Activated CD8-positive, alpha-beta memory T cell treated with anti-CD3 and anti-CD28 coated beads for 1 hour (primary cell): Measurements from ENCODE around the gene ATPAF2.
"Not testable (repeated sequence)": the region's sequence is repeated elsewhere in the genome, so short reads cannot be mapped to it uniquely, and the experiment has no call there.

Source experiments
- DNase-seq, 2 donors: peaks; one replicate each; pipeline ENCODE4 v3.0.0-alpha.2; 2020; ENCODE audit warnings: low read depth in 1 of 2; ENCODE audit errors: extremely low read depth in 1 of 2

ATPAF2 gene

DNA sequence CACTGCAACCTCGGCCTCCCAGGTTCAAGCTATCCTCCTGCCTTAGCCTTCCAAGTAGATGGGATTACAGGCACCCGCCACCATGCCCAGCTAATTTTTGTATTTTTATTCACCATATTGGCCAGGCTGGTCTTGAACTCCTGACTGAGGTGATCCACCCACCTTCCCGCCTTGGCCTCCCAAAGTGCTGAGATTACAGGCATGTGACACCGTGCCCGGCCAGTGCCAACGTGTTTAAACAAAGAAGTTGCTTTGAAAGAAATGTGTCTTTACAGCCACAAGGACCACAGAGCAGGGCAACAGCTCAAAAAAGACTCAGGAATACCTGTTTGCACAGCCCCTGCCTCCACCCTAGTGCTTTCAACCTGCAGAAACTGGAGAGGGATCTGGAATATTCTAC is 25.0 kb downstream of the ATPAF2 start:
- no peak for DNase-seq

DNA sequence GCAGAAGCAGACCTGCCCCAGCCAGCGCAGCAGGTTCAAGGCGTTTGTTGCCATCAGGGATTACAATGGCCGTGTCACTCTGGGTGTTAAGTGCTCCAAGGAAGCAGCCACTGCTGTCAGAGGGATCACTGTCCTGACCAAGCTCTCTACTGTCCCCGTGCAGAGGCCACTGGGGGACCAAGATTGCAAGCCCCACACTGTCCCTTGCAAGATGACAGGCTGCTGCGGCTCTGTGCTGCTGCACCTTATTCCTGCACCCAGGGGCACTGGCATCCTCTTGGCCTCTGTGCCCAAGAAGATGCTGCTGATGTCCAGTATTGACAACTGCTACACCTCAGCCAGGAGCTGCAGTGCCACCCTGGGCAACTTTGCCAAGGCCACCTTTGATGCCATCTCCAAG is 27.7 kb downstream of the ATPAF2 start:
- DNase-seq = no peak

DNA sequence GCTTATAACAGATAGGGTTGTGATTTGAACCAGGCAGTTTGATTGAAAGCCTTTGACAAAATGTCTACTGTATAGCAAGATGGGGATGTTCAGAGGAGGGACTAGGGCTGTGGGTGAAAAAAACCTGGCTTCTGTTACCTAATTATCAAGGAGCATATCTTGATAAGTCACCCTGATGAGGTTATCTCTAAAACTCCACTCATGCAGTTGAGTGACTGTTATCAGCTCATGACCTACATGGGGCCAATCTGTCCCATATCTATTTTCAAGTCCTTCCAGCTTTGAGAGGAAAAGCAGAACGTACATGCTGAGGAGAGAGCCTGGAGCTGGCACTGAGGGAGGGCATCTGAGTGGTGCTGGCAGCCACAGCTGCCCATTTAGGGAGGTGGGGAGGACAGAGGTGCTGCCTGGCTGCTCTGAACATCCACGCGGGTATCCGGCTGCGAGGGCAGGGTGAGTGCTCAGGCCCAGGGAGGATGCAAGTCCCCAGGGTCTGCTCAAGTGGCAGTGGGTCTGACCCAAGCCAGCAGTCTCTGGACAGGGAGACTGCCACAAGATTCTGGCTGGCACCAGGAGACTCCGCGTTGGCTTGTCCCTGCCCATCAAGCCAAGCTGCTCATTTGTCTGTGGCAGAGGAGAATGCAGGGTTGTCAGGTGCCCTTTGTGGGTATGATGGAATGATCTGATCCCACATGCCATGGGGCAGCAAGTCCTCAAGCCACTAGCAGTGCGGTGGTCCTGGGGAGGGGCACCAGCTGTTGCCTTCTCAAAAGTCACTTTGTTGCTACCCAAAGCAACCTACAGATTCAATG is 29.2 kb downstream of the ATPAF2 start:
- DNase-seq = no peak

DNA sequence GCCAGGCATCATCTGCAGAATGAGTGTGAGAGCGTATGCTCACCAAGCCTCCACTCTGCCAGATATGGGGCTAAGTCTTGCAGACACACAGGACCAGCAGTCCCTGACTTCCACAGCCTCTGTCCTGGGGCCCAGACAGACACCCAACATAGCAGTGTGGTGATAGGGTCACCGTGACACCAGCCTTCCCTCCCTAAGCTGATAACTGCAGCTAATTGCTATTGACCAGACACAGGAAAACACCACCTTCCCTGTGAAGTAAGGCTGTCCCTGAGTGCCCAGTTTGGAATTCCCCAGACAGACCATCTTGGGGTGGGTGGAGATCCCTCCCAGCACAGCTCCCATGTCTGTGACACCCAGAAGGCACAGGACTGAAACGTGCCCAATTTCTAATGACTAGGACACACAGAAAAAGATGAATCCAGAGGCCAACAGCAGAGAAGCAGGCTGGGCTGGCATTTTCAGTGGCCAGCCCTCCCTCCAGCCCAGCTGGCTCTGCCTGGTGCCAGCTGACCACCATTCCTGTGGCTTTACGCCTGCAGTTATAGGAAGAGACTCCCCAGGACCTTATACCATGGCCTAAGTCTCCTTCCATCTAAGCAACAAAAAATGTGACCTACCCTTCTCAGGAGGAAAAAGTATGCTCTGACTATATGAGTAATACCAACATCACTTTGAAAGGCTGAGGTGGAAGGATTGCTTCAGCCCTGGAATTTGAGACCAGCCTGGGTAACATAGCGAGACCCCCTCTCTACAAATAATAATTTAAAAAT is 30.3 kb downstream of the ATPAF2 start:
- DNase-seq = no peak

DNA sequence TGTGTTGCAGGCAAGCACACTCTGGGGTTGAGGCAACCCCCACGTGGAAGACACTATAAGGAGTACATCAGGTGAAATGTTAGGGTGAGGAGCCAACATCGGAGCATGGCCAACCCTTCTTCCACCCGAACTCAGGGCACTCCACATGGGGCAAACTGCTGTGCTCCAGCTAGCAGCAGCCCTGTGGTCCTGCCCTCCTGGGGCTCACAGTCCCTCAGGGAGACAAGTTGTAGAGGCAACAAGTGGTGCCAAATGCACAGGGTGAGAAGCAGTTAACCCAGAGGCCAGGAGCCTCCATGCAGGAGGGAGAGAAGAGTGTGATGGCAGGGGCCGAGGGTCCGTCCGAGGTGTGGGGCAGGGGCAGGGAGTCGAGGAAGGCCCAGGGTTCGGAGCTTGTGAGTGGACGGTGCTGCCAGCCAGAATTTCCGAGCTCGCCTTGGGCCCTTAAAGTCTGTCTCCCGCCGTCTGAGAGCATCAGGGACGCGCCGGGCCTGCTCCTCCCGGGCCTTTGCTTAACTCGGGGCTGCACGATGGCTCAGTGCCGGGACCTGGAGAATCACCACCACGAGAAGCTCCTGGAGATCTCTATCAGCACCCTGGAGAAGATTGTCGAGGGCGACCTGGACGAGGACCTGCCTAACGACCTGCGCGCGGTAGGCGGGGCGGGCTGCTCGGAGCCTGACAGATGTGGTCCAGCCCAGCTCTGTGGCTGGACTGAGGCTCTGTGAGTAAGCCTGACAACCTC is 32.3 kb downstream of the ATPAF2 start:
- DNase-seq = no peak

DNA sequence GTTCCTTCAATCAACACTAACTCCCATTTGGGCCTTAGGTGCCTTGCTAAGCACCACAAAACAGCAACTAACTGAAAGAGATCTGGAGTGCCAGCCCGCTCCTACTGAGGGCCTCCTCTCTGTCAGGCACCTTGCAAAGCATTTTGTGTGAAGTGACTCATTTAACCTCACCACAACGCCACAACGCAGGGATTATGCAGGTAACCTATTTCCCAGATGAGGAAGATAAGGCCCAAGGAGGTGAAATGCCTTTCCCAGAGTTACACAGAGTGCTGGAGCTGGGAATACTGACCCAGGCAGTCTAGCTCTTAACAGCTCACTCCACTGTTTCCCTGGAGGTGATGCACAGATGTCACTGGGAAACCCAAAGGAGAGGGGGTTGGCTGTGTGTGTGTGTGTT is 33.5 kb downstream of the ATPAF2 start:
- no peak for DNase-seq

DNA sequence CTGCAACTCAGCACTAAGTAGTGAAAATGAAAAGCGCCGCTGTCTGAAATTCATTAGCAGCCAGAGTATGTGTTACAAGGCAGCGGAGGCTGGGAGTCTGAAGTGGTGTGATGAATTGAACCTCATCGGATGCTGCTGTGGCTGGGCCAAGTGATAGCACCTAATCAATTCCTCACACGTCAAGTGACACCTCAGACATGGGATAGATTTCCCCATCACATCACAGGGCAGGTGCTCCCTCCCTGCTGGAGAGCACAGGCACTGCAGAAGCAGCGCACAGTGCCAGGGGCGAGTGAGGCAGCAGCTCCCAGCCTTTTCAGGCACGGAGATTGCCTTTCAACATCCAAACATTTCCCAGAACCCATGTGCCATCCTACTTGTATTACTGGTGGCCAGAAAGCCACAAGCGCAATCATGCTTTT is 34.1 kb downstream of the ATPAF2 start:
- DNase-seq = no peak

DNA sequence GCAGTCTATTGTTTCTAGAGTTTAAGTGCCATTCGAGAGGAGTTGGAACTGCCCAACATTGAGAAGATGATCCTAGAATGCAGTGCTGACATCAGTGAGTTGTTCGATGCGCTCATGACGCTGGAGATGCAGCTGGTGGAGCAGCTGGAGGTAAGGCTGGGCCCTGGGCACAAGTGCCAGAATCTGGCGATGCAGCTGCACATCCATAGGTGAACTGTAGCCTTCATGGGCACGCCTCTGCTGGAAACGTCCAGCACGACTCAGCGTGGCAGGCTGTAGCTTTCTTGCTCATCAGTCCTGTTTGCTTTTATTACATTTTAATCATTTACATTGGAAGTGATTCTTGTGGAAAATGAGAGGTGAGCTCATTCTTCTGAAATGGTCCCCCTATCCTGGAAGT is 34.6 kb downstream of the ATPAF2 start:
- DNase-seq = no peak

DNA sequence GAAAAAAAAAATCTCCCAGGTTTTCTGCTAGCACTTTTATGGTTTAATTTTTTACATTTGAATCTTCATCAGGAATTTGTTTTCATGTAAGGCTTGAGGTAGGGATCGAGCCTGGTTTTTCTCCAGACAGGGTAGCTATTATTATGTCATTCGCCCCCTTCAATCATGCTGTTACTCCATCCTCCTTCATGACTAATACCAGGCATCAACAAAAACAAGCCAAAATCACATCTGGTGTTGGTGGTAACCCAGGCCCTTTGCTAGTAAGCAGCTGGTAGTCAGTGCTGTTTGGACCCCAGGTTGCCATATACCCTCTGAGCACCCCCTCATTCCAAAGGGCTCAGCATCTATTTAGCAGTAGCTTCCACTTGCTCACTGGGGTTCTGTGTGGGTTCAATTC is 36.8 kb downstream of the ATPAF2 start:
- no peak for DNase-seq

DNA sequence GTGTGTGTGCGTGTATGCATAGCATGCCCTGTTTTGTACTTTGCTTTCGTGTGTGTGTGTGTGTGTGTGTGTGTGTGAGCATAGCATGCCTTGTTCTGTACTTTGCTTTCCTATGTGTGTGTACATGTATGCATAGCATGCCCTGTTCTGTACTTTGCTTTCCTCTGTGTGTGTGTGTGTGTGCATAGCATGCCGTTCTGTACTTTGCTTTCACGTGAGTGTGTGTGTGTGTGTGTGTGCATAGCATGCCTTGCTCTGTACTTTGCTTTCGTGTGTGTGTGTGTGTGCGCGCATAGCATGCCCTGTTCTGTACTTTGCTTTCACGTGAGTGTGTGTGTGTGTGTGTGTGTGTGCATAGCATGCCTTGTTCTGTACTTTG is 38.9 kb downstream of the ATPAF2 start:
- DNase-seq = no peak

DNA sequence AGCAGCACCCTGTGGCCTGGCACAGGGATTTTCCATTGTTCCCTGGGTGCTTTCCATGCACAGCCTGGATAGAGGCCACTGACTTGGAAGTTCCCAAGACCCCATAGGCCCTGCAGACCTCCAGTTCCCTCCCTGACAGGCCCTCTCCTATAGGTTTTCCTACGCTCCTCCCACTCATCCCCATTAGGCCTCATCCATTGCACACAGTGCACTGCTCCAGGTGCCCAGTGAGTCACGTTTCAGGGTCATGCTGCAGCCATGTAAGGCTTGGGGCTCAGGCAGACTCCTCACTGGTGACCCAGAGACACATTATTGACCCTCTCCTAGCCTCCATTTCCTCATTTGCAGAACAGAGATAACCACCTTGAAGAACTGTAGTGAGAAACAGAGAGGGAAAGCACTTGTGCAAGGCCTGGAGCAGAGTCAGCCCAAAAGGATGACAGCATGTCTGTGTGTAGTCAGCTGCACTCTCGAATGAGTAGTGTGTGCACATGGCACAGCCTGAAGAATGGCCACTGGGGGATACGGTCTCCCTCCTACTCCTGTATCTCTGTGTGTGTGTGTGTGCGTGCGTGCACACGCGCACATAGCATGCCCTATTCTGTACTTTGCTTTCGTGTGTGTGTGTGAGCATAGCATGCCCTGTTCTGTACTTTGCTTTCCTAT is 39.5 kb downstream of the ATPAF2 start:
- DNase-seq = no peak

DNA sequence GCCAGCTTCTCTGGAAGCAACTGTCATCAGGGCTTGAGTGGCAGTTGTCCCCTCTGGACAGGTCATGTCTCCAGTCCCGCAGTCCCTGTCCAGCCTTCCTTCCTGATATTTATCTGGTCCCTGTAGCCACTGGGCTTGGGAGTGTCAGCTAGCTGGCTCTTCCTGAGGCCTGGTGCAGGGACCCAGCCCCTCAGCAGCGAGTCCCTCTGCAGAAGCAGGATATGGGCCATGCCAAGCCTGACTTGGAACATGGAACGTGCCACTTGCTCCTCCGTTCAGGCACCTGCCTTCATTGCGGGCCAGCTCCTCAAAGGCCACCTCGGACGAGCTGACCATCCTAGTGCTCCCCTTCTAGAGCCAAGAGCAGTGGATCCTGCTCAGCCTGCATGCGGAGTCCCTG is 40.0 kb downstream of the ATPAF2 start:
- no peak for DNase-seq

DNA sequence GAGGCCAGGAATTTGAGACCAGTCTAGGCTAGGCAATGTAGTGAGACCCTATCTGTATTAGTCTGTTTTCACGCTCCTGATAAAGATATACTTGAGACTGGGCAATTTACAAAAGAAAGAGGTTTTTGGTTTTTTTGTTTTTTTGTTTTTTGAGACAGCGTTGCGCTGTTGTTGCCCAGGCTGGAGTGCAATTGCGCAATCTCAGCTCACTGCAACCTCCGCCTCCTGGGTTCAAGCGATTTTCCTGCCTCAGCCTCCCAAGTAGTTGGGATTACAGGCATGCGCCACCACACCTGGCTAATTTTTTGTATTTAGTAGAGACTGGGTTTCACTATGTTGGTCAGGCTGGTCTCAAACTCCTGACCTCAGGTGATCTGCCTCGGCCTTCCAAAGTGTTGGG is 43.1 kb downstream of the ATPAF2 start:
- not testable (repeated sequence) for DNase-seq

DNA sequence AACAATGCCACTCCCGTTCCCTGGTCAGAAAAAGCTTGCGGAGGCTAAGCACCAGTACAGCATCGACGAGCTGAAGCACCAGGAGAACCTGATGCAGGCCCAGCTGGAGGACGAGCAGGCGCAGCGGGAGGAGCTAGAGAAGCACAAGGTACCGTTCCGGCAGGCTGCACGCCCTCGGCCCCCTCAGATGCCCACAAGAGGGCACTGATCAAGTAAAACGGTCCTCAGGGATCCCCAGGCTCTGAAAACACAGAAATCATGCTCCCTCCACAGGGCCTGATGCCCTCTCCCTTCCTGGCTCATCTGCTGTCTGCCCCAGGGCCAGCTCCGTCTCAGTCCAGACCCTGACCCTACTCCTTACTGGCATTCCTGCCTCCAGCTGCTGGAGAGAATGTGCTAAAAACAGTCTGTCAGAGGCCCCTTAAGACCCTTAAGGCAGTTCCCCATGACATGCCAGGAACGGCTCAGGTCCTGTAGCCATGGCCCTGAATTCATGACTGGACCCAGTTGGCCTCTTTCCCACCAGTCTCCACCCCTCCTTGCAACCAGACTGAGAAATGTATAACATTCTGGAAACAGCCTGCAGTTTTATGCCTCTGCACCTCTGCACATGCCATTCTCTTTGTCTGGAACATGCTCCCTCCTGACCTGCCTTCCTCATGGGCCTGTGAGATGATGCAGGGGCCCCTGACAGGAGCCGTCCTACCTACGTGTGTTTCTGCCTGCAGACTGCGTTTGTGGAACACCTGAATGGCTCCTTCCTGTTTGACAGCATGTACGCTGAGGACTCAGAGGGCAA is 44.5 kb downstream of the ATPAF2 start:
- no peak for DNase-seq

DNA sequence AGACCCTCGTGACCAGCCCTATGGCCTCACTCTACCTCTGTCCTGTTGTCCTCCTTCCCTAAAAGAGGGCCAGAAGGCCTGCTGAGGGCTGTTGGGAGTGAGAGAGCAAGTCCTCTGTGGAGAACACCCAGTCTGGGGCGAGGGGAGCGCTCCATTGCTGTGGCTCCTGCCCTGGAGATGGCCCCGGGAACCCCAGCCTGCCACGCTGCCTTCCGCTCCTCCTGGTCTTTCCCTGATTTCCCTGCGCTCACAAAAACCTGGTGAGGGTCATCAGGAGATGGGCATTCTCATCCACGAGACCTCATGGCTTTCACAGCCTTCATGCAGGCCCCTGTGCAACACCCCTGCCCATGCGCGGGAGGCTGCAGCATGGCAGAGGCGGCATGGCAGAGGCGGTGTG is 45.1 kb downstream of the ATPAF2 start:
- DNase-seq = no peak

DNA sequence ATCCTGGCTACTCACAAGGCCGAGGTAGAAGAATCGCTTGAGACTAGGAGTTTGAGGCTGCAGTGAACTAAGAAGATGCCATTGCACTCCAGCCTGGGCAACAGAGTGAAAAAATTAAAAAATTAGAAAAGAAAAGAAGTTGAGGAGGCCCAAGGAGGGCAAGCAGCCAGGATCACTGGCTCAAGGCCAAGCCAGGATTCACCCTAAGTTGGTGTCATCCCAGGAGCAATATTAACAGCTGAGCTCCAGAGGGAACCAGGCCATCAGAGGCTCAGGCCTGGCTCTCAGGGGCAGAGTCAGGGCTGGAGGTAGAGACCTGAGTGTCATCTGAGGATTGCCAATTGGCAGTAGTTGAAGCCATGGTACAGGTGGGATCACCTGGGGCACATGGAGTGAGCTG is 45.6 kb downstream of the ATPAF2 start:
- no peak for DNase-seq

DNA sequence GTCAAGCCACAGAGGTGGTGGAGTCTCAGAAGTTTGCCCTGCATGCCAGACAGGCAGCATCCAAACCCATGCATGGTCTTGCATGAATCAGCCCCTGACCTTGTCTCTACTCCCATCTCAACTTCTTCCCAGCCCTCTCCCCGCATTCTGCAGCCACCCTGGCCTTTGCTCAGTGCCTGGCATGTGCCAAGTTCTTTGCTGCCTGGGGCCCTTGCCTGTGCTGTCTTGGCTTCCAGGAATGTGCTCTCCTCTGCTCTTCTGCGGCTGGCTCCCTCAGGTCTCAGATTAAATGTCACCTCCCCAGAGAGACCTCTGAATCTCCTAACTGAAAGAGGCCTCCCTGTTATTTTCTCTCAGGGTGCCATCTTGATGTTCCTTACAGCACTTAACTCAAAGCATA is 48.7 kb downstream of the ATPAF2 start:
- DNase-seq = no peak

DNA sequence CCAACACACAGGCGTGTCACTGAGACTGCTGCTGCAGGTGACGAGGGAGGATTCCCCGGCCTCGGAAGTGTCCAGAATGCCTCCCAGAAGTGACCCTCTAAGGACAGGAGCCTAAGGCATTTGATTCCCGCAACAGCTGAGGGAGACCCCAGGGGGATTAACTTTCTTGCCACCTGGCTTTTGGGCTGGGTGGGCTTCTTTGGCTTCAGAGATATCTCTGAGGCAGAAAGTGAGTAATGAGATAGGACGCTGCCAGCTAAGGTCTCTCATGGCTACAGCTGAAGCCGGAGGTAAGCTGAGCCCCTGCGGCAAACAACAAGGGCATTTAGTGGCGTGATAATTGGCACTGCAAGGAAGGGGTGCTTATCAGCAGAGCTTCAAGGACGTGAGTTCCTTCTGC is 49.4 kb downstream of the ATPAF2 start:
- no peak for DNase-seq

DNA sequence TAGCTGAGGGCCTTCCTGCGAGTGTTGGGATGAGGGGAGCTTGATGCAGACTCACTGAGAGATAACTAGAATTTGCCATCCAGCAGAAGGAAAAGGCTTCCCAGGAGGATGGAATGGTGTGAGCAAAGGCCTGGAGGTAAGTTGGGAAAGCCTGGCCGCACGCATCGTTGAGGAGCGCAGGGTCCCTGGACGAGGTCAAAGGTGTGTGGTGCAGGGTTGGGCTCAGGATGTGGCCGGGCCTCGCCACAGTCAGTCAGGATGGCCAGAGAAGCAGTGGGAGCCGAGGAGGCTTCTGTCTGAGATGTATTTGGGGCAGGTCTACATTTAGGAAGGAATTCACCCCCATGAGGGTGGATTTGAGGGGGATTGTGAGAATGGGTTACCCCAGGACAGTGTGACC is 49.9 kb downstream of the ATPAF2 start:
- no peak for DNase-seq

DNA sequence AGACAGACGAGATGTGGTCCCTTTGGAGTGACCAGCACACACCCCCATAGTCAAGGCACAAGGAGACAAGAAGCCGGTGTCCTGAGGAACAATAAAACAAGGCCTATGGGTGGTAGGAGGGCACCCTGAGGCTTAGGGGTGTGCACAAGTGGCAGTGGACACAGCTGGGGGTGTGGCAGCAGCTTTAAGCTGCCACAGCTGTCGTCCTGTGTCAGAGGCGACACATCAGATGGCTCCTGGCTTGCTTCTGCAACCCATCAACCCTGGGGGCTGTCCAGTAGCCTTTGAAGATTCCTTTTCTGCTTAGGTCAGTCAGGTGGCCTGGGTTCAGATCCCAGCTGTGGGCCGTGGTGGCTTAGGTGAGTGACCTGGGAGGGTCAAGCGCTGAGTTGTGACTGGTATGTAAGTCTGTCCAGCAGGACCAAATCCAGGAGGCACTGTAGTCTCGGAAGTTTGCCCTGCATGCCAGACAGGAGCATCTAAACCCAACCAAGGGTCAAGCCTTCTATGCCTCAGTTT is 50.5 kb downstream of the ATPAF2 start:
- no peak for DNase-seq
